HEK293T (cell line): ENCODE data around the gene HSD17B8.

ENCODE experiments used
- ARNT ChIP-seq: fragments of 450-650 bp; IDR thresholded peaks from 2 replicates; pipeline ENCODE4 v1.6.1; 2017; ENCODE audit warnings: mild to moderate bottlenecking
- FOXK2 ChIP-seq: fragments of 450-650 bp; IDR thresholded peaks from 2 replicates; pipeline ENCODE4 v1.6.1; 2016; ENCODE audit warnings: mild to moderate bottlenecking
- HDGF ChIP-seq: fragments of 450-650 bp; IDR thresholded peaks from 2 replicates; pipeline ENCODE4 v1.6.1; 2017; ENCODE audit warnings: antibody characterized with exemption, borderline replicate concordance
- L3MBTL2 ChIP-seq: fragments of 450-650 bp; conservative IDR thresholded peaks from 2 replicates; pipeline ENCODE4 v1.6.1; 2016; ENCODE audit warnings: mild to moderate bottlenecking
- LEF1 ChIP-seq: fragments of 450-650 bp; IDR thresholded peaks from 2 replicates; pipeline ENCODE4 v1.6.1; 2017; ENCODE audit warnings: mild to moderate bottlenecking, borderline replicate concordance
- TARDBP ChIP-seq: fragments of 450-650 bp; IDR thresholded peaks from 2 replicates; pipeline ENCODE4 v1.6.1; 2016
- TF ChIP-seq, protein P1 (sequence below): fragments of 450-650 bp; IDR thresholded peaks from 2 replicates; pipeline ENCODE4 v1.6.1; 2016

DNA sequence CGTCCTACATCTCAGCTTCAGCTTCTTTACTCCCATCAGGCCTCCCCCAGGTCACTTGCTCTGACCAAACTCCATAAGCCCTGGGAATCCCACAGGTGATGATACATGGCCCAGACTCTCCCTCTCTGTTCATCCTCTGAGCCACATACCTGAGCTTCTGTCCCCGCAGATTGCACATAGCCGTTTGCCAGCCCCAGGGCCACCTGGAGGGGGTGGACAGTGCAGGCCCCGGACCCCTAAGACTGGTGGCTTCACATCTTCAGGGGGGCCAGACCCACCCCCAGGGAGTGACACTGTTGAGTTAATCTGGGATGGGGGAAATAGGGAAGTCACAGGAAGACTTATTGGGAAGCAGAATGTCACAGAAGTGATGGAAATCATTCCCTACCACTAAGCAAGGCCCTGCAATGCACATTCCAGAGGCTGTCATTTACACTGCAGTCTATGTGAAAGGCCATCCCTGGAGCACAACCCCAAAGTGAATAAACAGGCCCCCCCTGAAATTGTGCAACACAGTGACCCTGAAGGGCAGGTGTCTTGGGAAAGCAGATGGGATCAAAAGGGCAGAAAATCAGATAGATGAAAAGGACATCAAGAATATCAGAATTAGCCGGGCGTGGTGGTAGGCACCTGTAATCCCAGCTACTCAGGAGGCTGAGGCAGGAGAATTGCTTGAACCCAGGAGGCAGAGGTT is 6.1 kb upstream of the HSD17B8 start:
- TF ChIP-seq, protein P1, sequence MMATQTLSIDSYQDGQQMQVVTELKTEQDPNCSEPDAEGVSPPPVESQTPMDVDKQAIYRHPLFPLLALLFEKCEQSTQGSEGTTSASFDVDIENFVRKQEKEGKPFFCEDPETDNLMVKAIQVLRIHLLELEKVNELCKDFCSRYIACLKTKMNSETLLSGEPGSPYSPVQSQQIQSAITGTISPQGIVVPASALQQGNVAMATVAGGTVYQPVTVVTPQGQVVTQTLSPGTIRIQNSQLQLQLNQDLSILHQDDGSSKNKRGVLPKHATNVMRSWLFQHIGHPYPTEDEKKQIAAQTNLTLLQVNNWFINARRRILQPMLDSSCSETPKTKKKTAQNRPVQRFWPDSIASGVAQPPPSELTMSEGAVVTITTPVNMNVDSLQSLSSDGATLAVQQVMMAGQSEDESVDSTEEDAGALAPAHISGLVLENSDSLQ = no peak
- no peak for TF ChIP-seq TARDBP
- no peak for TF ChIP-seq LEF1
- TF ChIP-seq L3MBTL2 = no peak
- no peak for TF ChIP-seq ARNT
- no peak for TF ChIP-seq HDGF
- TF ChIP-seq FOXK2 = no peak
